Measurements from ENCODE around the gene SCARB2. TPM values are rescaled to one million over a fixed set of nuclear protein-coding genes. Genes with fewer than 3 reads are reported as not detected.

The SCARB2 gene
- total RNA-seq, 1 donor: 32.9 TPM

- no peak for DNase-seq (ENCODE audit: low read depth in 2 of 3, low spot score in 2 of 3)
Observed at GRCh38 chr4:76201276-76201675, 12.3 kb downstream of the SCARB2 start.

DNA sequence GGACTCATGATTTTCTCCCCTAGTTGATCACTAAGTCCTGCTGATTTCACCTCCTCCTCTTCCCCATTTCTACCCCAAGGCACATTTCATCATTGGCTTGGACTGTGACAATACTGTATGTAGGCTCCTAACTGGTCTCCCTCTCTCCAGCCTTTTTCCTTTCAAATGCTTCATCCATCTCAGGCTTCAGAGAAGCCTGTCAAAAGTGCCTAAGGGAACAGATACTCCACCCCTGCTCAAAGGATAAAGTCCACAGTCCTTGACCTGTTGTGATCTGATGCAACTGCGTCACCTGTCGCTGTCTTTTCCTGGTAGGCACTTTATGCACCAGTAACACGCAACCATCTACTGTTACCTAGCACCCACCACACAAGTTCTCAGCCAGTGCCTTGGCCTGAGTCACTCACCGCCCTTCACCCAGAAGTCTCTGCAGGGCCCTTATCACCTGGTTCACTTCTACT is 12.8 kb downstream of the SCARB2 start:
- peak in 1 of 3 donors; percentile 16 for DNase-seq (ENCODE audit: low read depth in 2 of 3, low spot score in 2 of 3)

GRCh38 chr4:76199664-76200211 is 13.9 kb downstream of the SCARB2 start:
- DNase-seq (ENCODE audit: low read depth in 2 of 3, low spot score in 2 of 3): peak in 2 of 3 donors; percentile 37 to 49

- DNase-seq (ENCODE audit: low read depth in 2 of 3, low spot score in 2 of 3): peak in 2 of 3 donors; percentile 88 to 91
Observed at GRCh38 chr4:76198411-76199237, 15.0 kb downstream of the SCARB2 start.

DNA sequence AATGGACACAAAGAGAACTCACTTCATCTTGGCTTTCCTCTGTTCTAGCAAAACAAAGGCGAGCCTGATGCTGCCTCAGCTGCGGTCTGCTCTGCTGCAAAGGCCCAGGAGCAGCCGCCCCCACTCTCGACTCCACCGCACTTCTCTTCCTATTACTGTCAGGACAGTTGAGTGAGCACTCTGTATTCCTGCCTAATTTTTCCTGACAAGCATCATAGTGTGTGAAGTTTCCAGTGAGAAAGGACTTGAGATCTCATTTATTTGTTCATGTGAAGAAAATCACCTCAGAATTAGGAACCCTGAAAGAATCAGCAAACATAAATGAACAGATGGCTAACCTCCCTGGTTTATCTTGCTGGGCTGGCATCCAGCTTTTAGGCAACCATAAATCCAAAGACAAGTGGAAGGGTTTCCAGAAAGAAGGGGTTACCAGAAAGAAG is 15.6 kb downstream of the SCARB2 start:
- DNase-seq (ENCODE audit: low read depth in 2 of 3, low spot score in 2 of 3): peak in 2 of 3 donors; percentile 45 to 58

DNA sequence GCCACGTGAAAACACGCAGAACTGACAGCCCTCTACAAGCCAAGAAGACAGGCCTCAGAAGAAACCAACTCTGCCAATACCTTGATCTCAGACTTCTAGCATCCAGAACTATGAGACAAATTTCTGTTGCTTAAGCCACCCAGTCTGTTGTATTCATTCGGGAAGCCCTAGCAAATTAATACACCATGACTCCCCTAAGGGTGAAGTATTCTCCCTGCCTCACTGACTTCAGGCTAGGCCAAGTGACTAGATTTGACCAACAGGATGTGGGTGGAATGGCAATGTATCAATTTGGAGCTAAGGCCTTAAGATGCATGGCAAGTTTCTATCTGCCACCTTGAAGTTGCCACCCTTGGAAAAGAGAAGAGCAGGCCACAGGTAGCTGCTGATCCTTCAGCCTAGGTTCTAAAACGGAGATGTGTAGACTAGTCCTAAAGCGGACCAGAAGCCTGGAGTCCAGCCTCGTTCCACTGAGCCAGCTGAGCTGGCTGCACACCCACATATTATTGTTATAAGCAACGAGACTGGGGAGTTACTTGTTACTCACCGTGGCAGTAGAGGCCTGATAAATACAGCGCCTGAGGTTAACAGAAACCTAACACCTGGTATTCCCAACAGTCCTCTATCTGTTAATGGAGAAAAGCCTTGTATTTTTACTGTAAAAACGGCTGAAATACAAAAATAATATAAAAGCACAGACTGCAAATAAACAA is 16.4 kb downstream of the SCARB2 start:
- DNase-seq (ENCODE audit: low read depth in 2 of 3, low spot score in 2 of 3): no peak

DNA sequence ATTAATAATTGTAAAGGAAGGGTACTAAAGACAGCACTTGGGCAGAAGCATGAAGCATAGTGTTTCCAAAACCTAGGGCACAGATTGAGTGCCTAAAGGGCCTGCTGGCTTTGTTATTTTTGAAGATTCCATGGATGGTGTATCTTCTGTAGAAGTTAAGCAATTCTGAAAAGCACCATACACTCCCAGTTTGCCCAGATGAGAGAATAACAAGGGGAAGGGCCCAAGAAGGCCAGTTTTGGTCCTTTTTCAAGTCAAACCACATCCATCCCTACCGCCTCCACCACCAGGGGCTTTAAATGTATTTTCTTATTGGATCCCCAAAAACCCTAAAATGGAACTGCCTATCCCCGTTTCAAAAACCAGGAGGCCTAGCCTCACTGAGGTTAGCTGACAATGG is 17.2 kb downstream of the SCARB2 start:
- no peak for DNase-seq (ENCODE audit: low read depth in 2 of 3, low spot score in 2 of 3)

DNA sequence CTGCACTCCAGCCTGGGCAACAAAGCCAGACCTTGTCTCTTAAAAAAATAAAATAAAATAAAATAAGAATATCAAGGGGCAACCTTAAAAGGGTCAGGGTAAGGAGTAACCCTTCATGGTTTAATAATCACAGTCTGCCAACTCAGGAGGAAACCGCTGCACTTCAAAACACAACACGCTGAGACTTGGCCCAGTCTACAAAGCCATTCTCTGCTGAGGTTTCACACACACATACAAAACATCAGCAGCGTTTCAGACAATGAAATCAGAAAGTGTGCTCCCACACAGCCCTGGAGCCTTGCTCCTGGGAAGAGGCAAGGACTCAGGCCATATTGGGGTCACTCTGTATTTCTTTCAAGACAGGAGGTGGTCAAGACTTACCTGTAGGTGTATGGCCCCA is 18.3 kb downstream of the SCARB2 start:
- DNase-seq (ENCODE audit: low read depth in 2 of 3, low spot score in 2 of 3): no peak

GRCh38 chr4:76194325-76194724 is 19.3 kb downstream of the SCARB2 start:
- no peak for DNase-seq (ENCODE audit: low read depth in 2 of 3, low spot score in 2 of 3)

GRCh38 chr4:76192236-76192635 is 21.4 kb downstream of the SCARB2 start:
- DNase-seq (ENCODE audit: low read depth in 2 of 3, low spot score in 2 of 3): no peak

- DNase-seq (ENCODE audit: low read depth in 2 of 3, low spot score in 2 of 3): no peak
Observed at GRCh38 chr4:76188557-76188956, 25.1 kb downstream of the SCARB2 start.

DNA sequence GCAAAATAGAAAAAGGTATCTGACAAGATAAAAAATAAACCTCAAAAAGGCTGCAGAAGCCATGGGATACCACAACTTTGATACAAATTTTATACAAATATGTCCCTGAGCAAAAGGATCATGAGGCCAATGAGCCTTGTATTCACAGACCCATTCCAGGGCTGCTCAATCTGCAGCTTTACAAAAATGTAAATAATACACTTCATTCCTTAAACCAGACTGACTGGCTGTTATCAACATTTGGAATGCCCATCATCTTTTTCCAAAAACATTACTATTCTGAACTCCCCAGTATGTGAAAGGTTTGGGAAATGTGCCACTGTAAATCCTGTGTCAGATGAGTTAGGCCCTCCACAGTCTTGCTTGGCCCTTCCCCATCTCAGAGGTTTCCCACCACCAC is 25.5 kb downstream of the SCARB2 start:
- no peak for DNase-seq (ENCODE audit: low read depth in 2 of 3, low spot score in 2 of 3)

GRCh38 chr4:76187152-76187551 is 26.5 kb downstream of the SCARB2 start:
- DNase-seq (ENCODE audit: low read depth in 2 of 3, low spot score in 2 of 3): no peak

DNA sequence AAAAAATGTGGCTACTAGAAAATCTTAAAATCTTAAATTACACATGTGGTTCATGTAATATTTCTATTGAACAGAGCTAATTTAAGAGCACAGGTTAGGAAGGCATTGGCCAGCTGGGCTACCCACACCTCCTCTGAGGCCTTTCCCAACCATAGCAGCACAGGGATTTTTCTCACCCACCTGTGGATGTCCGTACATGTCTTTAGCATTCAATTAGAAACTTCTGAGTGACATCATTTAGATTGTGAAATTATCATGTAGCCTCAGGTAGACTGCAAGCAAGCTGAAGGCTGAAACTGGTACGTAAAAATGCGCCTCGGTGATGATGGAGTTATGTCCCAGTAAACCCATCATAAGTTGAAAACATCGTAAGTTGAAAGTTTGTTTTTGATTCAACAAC is 31.2 kb downstream of the SCARB2 start:
- no peak for DNase-seq (ENCODE audit: low read depth in 2 of 3, low spot score in 2 of 3)

DNA sequence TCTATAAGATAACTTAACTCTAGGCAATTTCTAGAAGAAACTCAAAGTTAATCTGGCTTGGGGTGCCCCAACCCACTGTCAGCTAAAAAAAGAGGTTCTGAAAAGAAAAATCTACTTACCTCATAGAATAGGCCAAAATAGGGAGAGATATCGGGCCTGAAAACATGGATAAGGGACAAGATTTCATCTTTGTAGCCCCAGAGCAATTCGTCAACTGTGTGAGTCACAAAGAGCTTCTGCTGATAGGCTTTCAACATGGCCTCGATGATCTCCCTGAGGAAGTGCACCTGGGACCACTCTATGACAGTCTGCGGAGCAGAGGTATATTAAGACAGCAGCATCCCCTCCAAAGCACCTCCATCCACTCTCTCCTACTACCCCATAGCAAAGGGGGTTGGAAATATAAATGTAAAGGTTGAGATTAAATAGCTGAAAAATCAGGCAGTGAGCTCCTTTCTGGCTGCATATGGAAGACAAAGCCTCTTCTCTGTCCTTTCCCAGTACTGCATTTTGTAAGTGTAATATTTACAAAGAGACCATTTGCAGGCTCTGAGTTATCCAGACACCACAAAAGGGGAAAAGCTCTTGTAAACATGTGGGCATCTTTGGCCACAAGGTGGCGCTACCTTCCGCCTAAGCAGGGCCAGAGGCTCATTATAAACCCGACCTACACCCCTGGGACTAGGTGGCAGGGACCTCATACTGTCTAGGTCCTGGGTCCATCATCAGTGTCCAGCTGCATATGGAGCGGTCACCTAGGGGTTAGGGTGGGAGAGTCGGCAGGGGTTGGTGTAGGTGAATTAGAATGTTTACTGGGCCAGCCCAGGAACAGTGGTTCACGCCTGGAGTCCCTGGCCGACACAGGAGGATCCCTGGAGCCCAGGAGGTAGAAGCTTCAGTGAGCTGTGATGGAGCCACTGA is 34.0 kb downstream of the SCARB2 start:
- peak; percentile 77 to 90 (median 84) for DNase-seq (ENCODE audit: low read depth in 2 of 3, low spot score in 2 of 3)

GRCh38 chr4:76178296-76178695 is 35.3 kb downstream of the SCARB2 start:
- DNase-seq (ENCODE audit: low read depth in 2 of 3, low spot score in 2 of 3): no peak

DNA sequence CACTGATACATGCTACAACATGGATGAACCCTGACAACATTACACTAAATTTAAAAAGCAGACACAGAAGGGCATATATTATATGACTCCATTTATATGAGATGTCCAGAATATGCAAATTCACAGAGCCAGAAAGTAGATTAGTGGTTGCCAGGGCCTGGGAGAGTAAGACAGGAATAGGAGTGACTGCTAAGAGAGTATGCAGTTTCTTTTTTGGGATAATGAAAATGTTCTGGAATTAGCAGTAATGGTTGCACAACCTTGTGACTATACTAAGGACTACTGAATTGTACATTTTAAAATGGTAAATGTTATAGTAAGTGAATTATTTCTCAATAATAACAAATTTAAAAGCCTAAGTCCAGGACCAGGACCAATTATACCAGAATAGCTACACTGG is 35.9 kb downstream of the SCARB2 start:
- no peak for DNase-seq (ENCODE audit: low read depth in 2 of 3, low spot score in 2 of 3)

DNA sequence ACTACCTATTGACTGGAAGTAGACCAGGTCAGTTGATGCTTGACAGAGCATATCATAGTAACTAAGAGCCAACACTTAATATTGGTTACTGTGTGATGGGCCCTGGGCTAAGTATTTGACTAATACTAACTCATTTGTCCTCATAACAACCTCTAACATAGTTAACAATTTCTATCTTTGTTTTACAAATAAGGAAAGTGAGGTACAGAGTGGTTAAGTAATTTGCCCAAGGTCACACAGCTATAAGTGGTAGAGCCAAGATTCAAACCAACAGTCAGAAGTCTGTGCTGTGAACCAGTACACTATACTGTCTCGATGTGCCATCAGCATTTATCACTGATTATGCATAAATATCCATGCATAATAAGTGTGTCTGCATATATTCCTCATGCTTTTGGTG is 38.3 kb downstream of the SCARB2 start:
- DNase-seq (ENCODE audit: low read depth in 2 of 3, low spot score in 2 of 3): no peak

GRCh38 chr4:76174216-76174615 is 39.4 kb downstream of the SCARB2 start:
- DNase-seq (ENCODE audit: low read depth in 2 of 3, low spot score in 2 of 3): no peak

DNA sequence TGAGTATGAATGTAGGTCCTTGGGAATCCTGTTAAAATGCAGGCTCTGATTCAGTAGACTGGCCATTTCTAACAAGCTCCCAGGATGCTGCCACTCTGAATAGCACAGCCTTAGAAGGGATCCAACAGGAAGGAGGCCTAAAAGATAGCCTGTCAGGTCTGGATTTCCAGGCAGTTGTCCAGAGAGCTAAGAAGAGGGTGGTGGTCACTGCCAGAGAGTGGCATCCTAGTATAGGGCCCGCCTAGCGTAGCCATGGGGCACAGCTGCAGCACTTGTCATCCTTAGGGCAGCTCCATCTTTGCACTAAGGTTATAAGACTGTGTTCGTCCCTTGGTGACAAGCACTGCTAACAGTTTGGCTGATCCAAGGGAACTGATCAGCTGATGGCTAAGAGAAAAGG is 44.9 kb downstream of the SCARB2 start:
- no peak for DNase-seq (ENCODE audit: low read depth in 2 of 3, low spot score in 2 of 3)

DNA sequence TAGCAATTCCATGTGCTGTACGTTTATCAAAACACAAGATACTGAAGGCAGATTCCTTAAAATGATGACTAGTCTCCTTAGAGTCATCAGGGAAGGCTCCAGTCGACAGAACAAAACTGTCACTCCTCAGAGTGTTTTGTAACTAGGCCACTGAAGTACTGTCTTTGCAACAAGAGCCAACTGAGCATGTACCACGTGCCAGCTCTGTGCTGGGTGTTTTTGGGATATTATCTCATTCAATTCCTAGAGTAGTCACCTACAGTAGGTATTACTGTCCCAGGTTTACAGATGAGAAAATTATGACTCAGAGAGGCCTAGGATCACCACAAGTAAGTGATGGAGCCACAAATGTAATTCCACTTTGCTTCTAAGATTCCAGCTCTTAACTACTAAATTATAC is 47.1 kb downstream of the SCARB2 start:
- no peak for DNase-seq (ENCODE audit: low read depth in 2 of 3, low spot score in 2 of 3)
